ENCODE results near the gene ENPP3. TPM values are rescaled to one million over a fixed set of nuclear protein-coding genes. Genes with fewer than 3 reads are reported as not detected.

Gene ENPP3
- total RNA-seq, 2 donors from 2014 or later = not detected

DNA sequence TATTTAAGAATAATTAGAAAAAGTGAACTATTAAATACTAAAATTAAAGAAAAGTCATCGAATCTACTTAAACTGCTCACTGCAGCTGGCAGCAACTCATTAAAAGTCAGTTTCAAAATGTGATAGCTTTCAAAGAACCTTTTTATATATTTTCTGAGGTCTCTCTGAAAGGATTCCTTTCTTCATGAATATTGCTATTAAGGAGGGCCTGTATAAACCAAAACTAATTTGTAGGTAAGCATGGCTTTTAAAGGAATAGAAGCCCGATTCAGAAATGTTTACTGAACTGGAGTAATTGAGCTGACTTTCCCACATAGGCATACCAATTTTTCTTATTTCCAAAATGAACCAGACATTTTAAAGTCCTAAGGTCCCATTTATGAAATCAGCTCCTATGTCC lies 129.5 kb downstream of the ENPP3 start:
- Histone ChIP-seq H3K27ac (ENCODE audit: low read depth, low read length) (no peak overlapping the region), H3K9ac (ENCODE audit: extremely low read depth, low read length, poor library complexity, severe bottlenecking) (no peak overlapping the region), H3K36me3 (ENCODE audit: control insufficient read depth, insufficient read depth, low read length) (no peaks in the 10 kb centered on the region), H3K9me3 (ENCODE audit: control insufficient read depth, low read length) (peaks cover 21% of the 10 kb centered on the region), H3K4me3 (ENCODE audit: low read length) (peak overlapping the region; percentile 43), H3K4me1 (ENCODE audit: control insufficient read depth, insufficient read depth, low read length) (peaks cover 11% of the 10 kb centered on the region), H3K27me3 (ENCODE audit: control insufficient read depth, insufficient read depth, low read length, poor library complexity, severe bottlenecking) (no peaks in the 10 kb centered on the region)
- WGBS, 2 experiments (ENCODE audit: insufficient coverage in 1 of 2, insufficient read length in 1 of 2) = 98 to 100% methylated on average over 2 of the region's 2 CpGs
- Mint-ChIP-seq H3K4me3 (no peak overlapping the region), H3K4me1 (peaks cover 14% of the 10 kb centered on the region), H3K36me3 (ENCODE audit: low read depth) (peaks cover 3% of the 10 kb centered on the region), H3K27ac (no peak overlapping the region), H3K27me3 (ENCODE audit: insufficient read depth) (peaks cover 38% of the 10 kb centered on the region), H3K9me3 (peaks cover 12% of the 10 kb centered on the region)
- TF ChIP-seq, protein P1, sequence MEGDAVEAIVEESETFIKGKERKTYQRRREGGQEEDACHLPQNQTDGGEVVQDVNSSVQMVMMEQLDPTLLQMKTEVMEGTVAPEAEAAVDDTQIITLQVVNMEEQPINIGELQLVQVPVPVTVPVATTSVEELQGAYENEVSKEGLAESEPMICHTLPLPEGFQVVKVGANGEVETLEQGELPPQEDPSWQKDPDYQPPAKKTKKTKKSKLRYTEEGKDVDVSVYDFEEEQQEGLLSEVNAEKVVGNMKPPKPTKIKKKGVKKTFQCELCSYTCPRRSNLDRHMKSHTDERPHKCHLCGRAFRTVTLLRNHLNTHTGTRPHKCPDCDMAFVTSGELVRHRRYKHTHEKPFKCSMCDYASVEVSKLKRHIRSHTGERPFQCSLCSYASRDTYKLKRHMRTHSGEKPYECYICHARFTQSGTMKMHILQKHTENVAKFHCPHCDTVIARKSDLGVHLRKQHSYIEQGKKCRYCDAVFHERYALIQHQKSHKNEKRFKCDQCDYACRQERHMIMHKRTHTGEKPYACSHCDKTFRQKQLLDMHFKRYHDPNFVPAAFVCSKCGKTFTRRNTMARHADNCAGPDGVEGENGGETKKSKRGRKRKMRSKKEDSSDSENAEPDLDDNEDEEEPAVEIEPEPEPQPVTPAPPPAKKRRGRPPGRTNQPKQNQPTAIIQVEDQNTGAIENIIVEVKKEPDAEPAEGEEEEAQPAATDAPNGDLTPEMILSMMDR (conservative IDR thresholded peaks at IDR 0.05) = no peak
- no peak for DNase-seq

DNA sequence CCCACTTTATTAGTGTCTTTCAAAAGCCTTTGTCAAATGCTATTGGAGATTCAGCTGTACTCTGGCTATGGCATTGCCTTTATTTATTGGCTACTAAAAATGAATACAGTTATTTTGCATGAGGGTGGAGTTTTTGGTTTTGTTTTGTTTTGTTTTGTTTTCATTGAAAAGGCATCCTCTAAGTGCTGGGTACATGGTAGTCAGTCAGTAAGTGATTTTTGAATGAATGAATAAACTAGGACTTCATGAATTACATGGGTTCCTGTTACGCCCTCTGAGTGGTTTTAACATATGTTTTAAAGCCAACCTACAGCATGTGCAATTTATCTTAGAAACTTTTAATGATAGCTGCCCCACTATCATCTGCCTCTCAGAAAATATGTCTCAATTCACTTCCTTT lies 131.9 kb downstream of the ENPP3 start:
- Histone ChIP-seq H3K27ac (ENCODE audit: low read depth, low read length) (no peak overlapping the region), H3K9me3 (ENCODE audit: control insufficient read depth, low read length) (peaks cover 21% of the 10 kb centered on the region), H3K9ac (ENCODE audit: extremely low read depth, low read length, poor library complexity, severe bottlenecking) (no peak overlapping the region), H3K4me1 (ENCODE audit: control insufficient read depth, insufficient read depth, low read length) (peaks cover 19% of the 10 kb centered on the region), H3K36me3 (ENCODE audit: control insufficient read depth, insufficient read depth, low read length) (no peaks in the 10 kb centered on the region), H3K27me3 (ENCODE audit: control insufficient read depth, insufficient read depth, low read length, poor library complexity, severe bottlenecking) (no peaks in the 10 kb centered on the region), H3K4me3 (ENCODE audit: low read length) (no peak overlapping the region)
- H3K4me1 Mint-ChIP-seq = peaks cover 25% of the 10 kb centered on the region
- no peak overlapping the region for H3K4me3 Mint-ChIP-seq
- DNase-seq = no peak
- peaks cover 12% of the 10 kb centered on the region for H3K9me3 Mint-ChIP-seq
- H3K36me3 Mint-ChIP-seq (ENCODE audit: low read depth) = peaks cover 3% of the 10 kb centered on the region
- 90% methylated on average over 1 of the region's 1 CpG; no CpG with 5 or more reads in 1 of the 2 experiments for WGBS, 2 experiments (ENCODE audit: insufficient coverage in 1 of 2, insufficient read length in 1 of 2)
- H3K27me3 Mint-ChIP-seq (ENCODE audit: insufficient read depth) = peaks cover 42% of the 10 kb centered on the region
- TF ChIP-seq, protein P1 (conservative IDR thresholded peaks at IDR 0.05) = no peak
- no peak overlapping the region for H3K27ac Mint-ChIP-seq

DNA sequence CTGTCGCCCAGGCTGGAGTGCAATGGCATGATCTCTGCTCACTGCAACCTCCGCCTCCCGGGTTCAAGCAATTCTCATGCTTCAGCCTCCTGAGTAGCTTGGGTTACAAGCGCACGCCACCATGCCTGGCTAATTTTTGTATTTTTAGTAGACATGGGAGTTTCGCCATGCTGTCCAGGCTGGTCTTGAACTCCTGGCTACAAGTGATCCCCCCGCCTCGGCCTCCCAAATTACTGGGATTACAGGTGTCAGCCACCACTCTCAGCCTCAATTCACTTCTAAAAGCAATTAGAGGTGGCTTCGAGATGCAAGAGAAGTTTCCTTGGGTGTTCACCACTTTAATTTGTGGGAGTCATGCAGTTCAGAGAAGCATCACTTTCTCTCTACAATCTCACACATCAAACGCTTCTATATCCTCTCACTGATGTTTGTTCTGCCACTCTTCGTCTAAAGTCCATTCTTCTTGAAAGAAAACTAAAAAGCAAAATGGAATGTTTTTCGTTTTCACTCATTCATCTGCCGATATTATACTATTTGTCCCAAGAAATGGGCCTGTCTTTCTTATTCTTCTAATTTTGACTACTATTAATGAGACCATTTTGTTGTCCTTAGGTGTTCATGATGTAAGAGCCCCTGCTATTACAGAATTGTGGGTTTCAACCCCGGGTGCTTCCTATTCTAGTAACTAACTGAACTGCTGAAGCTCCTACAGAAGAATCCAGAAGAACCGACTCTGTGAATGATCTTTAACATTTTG lies 132.5 kb downstream of the ENPP3 start:
- Histone ChIP-seq H3K27ac (ENCODE audit: low read depth, low read length) (no peak overlapping the region), H3K9ac (ENCODE audit: extremely low read depth, low read length, poor library complexity, severe bottlenecking) (no peak overlapping the region), H3K4me3 (ENCODE audit: low read length) (no peak overlapping the region), H3K36me3 (ENCODE audit: control insufficient read depth, insufficient read depth, low read length) (no peaks in the 10 kb centered on the region), H3K27me3 (ENCODE audit: control insufficient read depth, insufficient read depth, low read length, poor library complexity, severe bottlenecking) (no peaks in the 10 kb centered on the region), H3K9me3 (ENCODE audit: control insufficient read depth, low read length) (peaks cover 21% of the 10 kb centered on the region), H3K4me1 (ENCODE audit: control insufficient read depth, insufficient read depth, low read length) (peaks cover 16% of the 10 kb centered on the region)
- no peak for DNase-seq
- Mint-ChIP-seq H3K4me3 (no peak overlapping the region), H3K27ac (no peak overlapping the region), H3K27me3 (ENCODE audit: insufficient read depth) (peaks cover 43% of the 10 kb centered on the region), H3K4me1 (peaks cover 25% of the 10 kb centered on the region), H3K36me3 (ENCODE audit: low read depth) (peaks cover 3% of the 10 kb centered on the region), H3K9me3 (peaks cover 12% of the 10 kb centered on the region)
- 86 to 95% methylated on average over 10 to 15 of the region's 15 CpGs for WGBS, 2 experiments (ENCODE audit: insufficient coverage in 1 of 2, insufficient read length in 1 of 2)
- TF ChIP-seq, protein P1 (conservative IDR thresholded peaks at IDR 0.05) = no peak
